Activated CD4-positive, alpha-beta T cell treated with anti-CD3 and anti-CD28 coated beads for 48 hours (primary cell): Measurements from ENCODE around the gene HOXA3.

Source experiments
- DNase-seq: peaks from one replicate; pipeline ENCODE4 v3.0.0-alpha.2; 2020

HOXA3 gene

GRCh38 chr7:27142580-27143022 is 9.8 kb downstream of the HOXA3 start:
- no peak for DNase-seq

GRCh38 chr7:27141923-27142579 is 10.3 kb downstream of the HOXA3 start:
- DNase-seq, result no peak

- DNase-seq, result no peak
Measured at GRCh38 chr7:27141137-27141922, 11.1 kb downstream of the HOXA3 start.

GRCh38 chr7:27140126-27140857 is 12.1 kb downstream of the HOXA3 start:
- no peak for DNase-seq

GRCh38 chr7:27139334-27140125 is 12.9 kb downstream of the HOXA3 start:
- no peak for DNase-seq

- no peak for DNase-seq
Measured at GRCh38 chr7:27138985-27139333, 13.4 kb downstream of the HOXA3 start.

- DNase-seq, result no peak
Measured at GRCh38 chr7:27138472-27138871, 13.9 kb downstream of the HOXA3 start.

GRCh38 chr7:27137640-27138315 is 14.6 kb downstream of the HOXA3 start:
- DNase-seq, result no peak

- no peak for DNase-seq
Measured at GRCh38 chr7:27134392-27134791, 18.0 kb downstream of the HOXA3 start.

GRCh38 chr7:27133409-27134231 is 18.8 kb downstream of the HOXA3 start:
- no peak for DNase-seq

- no peak for DNase-seq
Measured at GRCh38 chr7:27132978-27133377, 19.4 kb downstream of the HOXA3 start.

- DNase-seq, result no peak
Measured at GRCh38 chr7:27132214-27132613, 20.2 kb downstream of the HOXA3 start.

- DNase-seq, result no peak
Measured at GRCh38 chr7:27131390-27131819, 21.0 kb downstream of the HOXA3 start.

- peak; percentile 77 for DNase-seq
Measured at GRCh38 chr7:27130540-27131389, 21.6 kb downstream of the HOXA3 start, which contains the start of gene HOXA4. TSS of gene HOXA4 (minus strand) at chr7:27130757. CDS start at chr7:27130733, 24 bp downstream.

GRCh38 chr7:27129729-27130539 is 22.4 kb downstream of the HOXA3 start:
- no peak for DNase-seq

GRCh38 chr7:27128776-27129728 is 23.3 kb downstream of the HOXA3 start:
- no peak for DNase-seq

- no peak for DNase-seq
Measured at GRCh38 chr7:27128034-27128433, 24.3 kb downstream of the HOXA3 start.
